ENCODE data around the gene NBAS. TPM values are rescaled to one million over a fixed set of nuclear protein-coding genes. Genes with fewer than 3 reads are reported as not detected.

NBAS gene
- total and polyA plus RNA-seq, 9 donors, result 25.8 to 48.9 (median 43.4) TPM

- H3K9me3 ChIP-seq, result no peaks in the 10 kb centered on the region
- intact Hi-C loops (cut with DNase I), result no loop called here
- 61 to 76% (median 75%) methylated on average over 11 of the region's 11 CpGs for WGBS, 3 donors
- no peak for TF ChIP-seq EP300 (IDR thresholded peaks at IDR 0.05)
- no peak for TF ChIP-seq POLR2A (IDR thresholded peaks at IDR 0.05)
- no peaks in the 10 kb centered on the region for H3K36me3 ChIP-seq
- H3K4me3 ChIP-seq, result no peak overlapping the region
- H3K27ac ChIP-seq, result no peak overlapping the region
- H3K27me3 ChIP-seq, result no peaks in the 10 kb centered on the region
- H3K4me1 ChIP-seq (ENCODE audit: insufficient read depth), result no peaks in the 10 kb centered on the region
- no peak for DNase-seq
These were observed 390.9 kb downstream of the NBAS start for GRCh38 chr2:15170070-15170775.

- H3K27me3 ChIP-seq, result no peaks in the 10 kb centered on the region
- DNase-seq, result no peak
- H3K9me3 ChIP-seq, result no peaks in the 10 kb centered on the region
- 76 to 85% (median 83%) methylated on average over 9 of the region's 9 CpGs for WGBS, 3 donors
- H3K36me3 ChIP-seq, result no peaks in the 10 kb centered on the region
- H3K4me1 ChIP-seq (ENCODE audit: insufficient read depth), result no peaks in the 10 kb centered on the region
- no peak overlapping the region for H3K4me3 ChIP-seq
- no peak overlapping the region for H3K27ac ChIP-seq
- TF ChIP-seq EP300 (IDR thresholded peaks at IDR 0.05), result no peak
- no peak for TF ChIP-seq POLR2A (IDR thresholded peaks at IDR 0.05)
- TF ChIP-seq CTCF (IDR thresholded peaks at IDR 0.05), result no peak
- intact Hi-C loops (cut with DNase I), result no loop called here
These were observed 391.6 kb downstream of the NBAS start for GRCh38 chr2:15169326-15170069.

DNA sequence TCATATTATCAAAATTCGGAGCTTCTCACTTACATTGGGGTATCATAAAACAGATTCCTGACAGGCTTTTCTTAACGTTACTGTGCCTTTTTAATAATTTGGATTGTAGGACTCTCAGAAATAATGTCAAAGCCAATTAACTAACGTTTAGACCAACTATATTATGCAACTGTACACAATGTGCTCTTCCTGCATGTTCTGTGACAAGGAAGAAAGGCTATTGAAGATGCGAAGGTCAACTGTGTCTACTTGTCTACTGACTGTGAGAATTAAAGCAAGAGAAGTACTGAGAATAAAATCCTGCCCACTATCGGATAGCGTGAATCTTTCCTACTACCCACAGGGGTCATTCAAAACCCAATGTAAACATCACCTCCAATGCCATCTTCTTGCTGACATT is 393.0 kb downstream of the NBAS start:
- no peaks in the 10 kb centered on the region for H3K36me3 ChIP-seq
- H3K27ac ChIP-seq, result no peak overlapping the region
- TF ChIP-seq EP300 (IDR thresholded peaks at IDR 0.05) (no peak), CTCF (IDR thresholded peaks at IDR 0.05) (no peak), POLR2A (IDR thresholded peaks at IDR 0.05) (no peak)
- intact Hi-C loops (cut with DNase I), result no loop called here
- H3K4me3 ChIP-seq, result no peak overlapping the region
- H3K9me3 ChIP-seq, result no peaks in the 10 kb centered on the region
- WGBS, 3 donors, result 88 to 92% (median 88%) methylated on average over 6 of the region's 6 CpGs
- no peaks in the 10 kb centered on the region for H3K27me3 ChIP-seq
- no peaks in the 10 kb centered on the region for H3K4me1 ChIP-seq (ENCODE audit: insufficient read depth)
- DNase-seq, result no peak

DNA sequence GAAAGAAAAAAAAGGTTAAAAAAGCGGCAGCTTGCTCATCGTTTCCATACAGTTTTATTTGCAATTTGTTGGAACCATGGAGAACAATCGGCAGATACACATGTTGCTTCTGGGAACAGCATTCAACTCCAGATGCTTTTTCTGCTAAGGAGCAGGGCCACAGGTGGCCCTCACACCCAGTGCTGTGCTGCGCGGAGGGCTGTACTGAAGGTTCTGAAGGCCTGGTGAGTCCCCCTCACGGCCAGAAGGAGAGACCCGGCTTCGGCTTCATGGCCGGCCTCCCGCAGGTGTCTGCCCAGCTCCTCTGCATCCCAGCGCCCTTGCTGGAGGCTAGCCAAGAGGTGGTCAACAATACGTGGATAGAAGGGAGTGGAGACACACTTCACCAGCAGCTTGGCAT is 394.3 kb downstream of the NBAS start:
- TF ChIP-seq POLR2A (IDR thresholded peaks at IDR 0.05) (no peak), EP300 (IDR thresholded peaks at IDR 0.05) (no peak), CTCF (IDR thresholded peaks at IDR 0.05) (no peak)
- Histone ChIP-seq H3K4me1 (ENCODE audit: insufficient read depth) (peaks cover 5% of the 10 kb centered on the region), H3K4me3 (no peak overlapping the region), H3K27ac (no peak overlapping the region), H3K9me3 (no peaks in the 10 kb centered on the region), H3K27me3 (no peaks in the 10 kb centered on the region), H3K36me3 (no peaks in the 10 kb centered on the region)
- DNase-seq, result no peak
- intact Hi-C loops (cut with DNase I), result no loop called here
- WGBS, 3 donors, result 89 to 94% (median 89%) methylated on average over 12 of the region's 12 CpGs

- intact Hi-C loops (cut with DNase I), result no loop called here
- Histone ChIP-seq H3K9me3 (no peaks in the 10 kb centered on the region), H3K36me3 (no peaks in the 10 kb centered on the region), H3K4me1 (ENCODE audit: insufficient read depth) (peaks cover 5% of the 10 kb centered on the region), H3K27me3 (no peaks in the 10 kb centered on the region), H3K27ac (no peak overlapping the region), H3K4me3 (no peak overlapping the region)
- 36 to 79% (median 53%) methylated on average over 2 of the region's 2 CpGs for WGBS, 3 donors
- DNase-seq, result no peak
- TF ChIP-seq POLR2A (IDR thresholded peaks at IDR 0.05), result no peak
- TF ChIP-seq CTCF (IDR thresholded peaks at IDR 0.05), result no peak
- TF ChIP-seq EP300 (IDR thresholded peaks at IDR 0.05), result no peak
These were observed 397.8 kb downstream of the NBAS start for GRCh38 chr2:15163326-15163725.

Data from ovary (tissue), 9 donors.